Gastroesophageal sphincter (tissue), 3 donors: ENCODE results near the gene TMEM169.

Source experiments
- POLR2AphosphoS5 ChIP-seq: sonication (generic); formaldehyde crosslinking; IDR thresholded peaks from one replicate; pipeline ENCODE4 v1.6.1; 2017; ENCODE audit warnings: antibody characterized with exemption
- TF ChIP-seq, protein P1 (sequence below), 4 experiments: fragments of 200-600 bp in 2 of 4; fragments of 450-650 bp in 2 of 4; sonication (generic) in 1 of 4; IDR thresholded peaks; one replicate each; pipeline ENCODE4 v1.5.1; 2017 to 2019; ENCODE audit warnings: antibody characterized with exemption in 4 of 4, mild to moderate bottlenecking in 2 of 4, moderate library complexity in 2 of 4

DNA sequence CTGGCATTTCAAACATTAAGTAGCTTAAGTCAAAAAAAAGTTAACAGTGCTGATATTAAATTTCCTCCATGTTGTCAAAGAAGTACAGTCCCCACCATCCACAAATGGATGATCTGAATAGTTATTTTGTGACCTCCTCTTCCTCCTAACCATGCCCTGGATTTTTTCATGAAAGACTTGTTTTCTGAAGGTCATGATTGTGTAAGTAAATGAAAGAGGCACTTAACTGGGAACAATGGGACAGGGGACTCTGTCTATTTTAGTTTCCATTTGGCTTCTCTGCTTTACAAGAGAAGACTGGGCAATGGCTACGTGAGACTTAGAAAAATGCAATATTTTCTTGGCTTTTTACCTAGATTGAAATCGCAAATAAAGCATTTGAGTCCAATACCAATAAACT is 32.3 kb upstream of the TMEM169 start:
- TF ChIP-seq, protein P1, sequence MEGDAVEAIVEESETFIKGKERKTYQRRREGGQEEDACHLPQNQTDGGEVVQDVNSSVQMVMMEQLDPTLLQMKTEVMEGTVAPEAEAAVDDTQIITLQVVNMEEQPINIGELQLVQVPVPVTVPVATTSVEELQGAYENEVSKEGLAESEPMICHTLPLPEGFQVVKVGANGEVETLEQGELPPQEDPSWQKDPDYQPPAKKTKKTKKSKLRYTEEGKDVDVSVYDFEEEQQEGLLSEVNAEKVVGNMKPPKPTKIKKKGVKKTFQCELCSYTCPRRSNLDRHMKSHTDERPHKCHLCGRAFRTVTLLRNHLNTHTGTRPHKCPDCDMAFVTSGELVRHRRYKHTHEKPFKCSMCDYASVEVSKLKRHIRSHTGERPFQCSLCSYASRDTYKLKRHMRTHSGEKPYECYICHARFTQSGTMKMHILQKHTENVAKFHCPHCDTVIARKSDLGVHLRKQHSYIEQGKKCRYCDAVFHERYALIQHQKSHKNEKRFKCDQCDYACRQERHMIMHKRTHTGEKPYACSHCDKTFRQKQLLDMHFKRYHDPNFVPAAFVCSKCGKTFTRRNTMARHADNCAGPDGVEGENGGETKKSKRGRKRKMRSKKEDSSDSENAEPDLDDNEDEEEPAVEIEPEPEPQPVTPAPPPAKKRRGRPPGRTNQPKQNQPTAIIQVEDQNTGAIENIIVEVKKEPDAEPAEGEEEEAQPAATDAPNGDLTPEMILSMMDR (IDR thresholded peaks at IDR 0.05): no peak
- no peak for TF ChIP-seq POLR2AphosphoS5
